22Rv1 (cell line): ENCODE data around the gene REPS1.

Experiments used
- H3K27ac ChIP-seq: fragments of 450-650 bp; 2 replicates; pipeline ENCODE4 v1.5.1; 2017
- CTCF ChIP-seq: fragments of 450-650 bp; IDR thresholded peaks from 2 replicates; pipeline ENCODE4 v1.5.1; 2017; ENCODE audit warnings: mild to moderate bottlenecking
- ZFX ChIP-seq: fragments of 450-650 bp; IDR thresholded peaks from 2 replicates; pipeline ENCODE4 v1.6.1; 2017; ENCODE audit warnings: antibody characterized with exemption, borderline replicate concordance

The REPS1 gene

GRCh38 chr6:139003751-139004150 lies 15.7 kb upstream of the REPS1 start:
- no peak overlapping the region for H3K27ac ChIP-seq
- TF ChIP-seq ZFX (no peak), CTCF (no peak)

- no peak overlapping the region for H3K27ac ChIP-seq
Measured at GRCh38 chr6:138999949-139000725, 12.1 kb upstream of the REPS1 start.

GRCh38 chr6:138997136-138997535 lies 9.1 kb upstream of the REPS1 start:
- TF ChIP-seq ZFX (no peak), CTCF (no peak)
- H3K27ac ChIP-seq, result no peak overlapping the region

More at GRCh38 chr6:138999949-139000725, 12.1 kb upstream of the REPS1 start:
- TF ChIP-seq CTCF (no peak), ZFX (no peak)

- TF ChIP-seq CTCF, result no peak
- TF ChIP-seq ZFX, result no peak
- 0 out of 2 replicates have a peak overlapping the region, but pooled peaks have one; percentile 15 for H3K27ac ChIP-seq
Measured at GRCh38 chr6:138996524-138996923, 8.5 kb upstream of the REPS1 start.

- H3K27ac ChIP-seq, result peak overlapping the region; percentile 36; the same call in 1 of the 2 replicates
Measured at GRCh38 chr6:138993410-138993809, 5.4 kb upstream of the REPS1 start.

- peak overlapping the region; percentile 36; the same call in 1 of the 2 replicates for H3K27ac ChIP-seq
Measured at GRCh38 chr6:138992965-138993364, 4.9 kb upstream of the REPS1 start.

- H3K27ac ChIP-seq, result no peak overlapping the region
- TF ChIP-seq ZFX (no peak), CTCF (no peak)
Measured at GRCh38 chr6:138991206-138991605, 3.2 kb upstream of the REPS1 start.

GRCh38 chr6:138989098-138989983 lies 1.3 kb upstream of the REPS1 start:
- H3K27ac ChIP-seq, result peak overlapping the region; percentile 91
- no peak for TF ChIP-seq ZFX
- TF ChIP-seq CTCF, result no peak
